ENCODE data around the gene GAST. TPM values are rescaled to one million over a fixed set of nuclear protein-coding genes. Genes with fewer than 3 reads are reported as not detected.

The GAST gene, protein sequence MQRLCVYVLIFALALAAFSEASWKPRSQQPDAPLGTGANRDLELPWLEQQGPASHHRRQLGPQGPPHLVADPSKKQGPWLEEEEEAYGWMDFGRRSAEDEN
- total RNA-seq: not detected in 2 replicates

DNA sequence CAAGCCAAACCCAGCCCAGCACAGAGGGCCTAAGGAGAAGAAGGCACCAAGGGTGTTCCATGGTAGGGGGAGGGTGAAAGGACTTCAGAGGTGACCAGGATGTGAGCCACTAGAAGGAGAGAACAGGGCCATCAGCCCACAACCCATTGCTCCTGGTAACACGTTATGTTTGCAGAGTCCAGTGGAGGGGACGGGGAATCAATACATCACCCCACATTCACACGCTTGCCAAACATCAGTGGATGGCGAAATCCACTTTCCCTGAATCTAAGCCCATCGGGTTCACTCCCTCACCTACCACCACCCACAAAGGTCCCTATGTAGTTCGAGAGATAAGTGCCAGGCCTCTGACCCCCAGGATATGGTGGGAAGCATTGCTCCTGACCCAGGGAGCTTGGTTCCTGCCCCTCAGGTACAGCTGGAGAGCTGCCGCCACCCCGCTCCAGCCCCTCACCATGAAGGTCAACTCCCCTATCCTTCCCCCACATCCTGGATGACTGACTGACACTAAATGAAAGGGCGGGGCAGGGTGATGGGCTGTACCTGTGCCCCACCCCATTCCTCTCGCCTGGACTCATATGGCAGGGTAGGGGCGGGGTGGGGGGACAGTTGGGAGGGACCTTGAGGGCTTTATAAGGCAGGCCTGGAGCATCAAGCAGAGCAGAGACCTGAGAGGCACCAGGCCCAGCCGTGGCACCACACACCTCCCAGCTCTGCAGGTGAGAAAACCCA lies at the start of gene GAST:
Gene GAST (plus strand): TSS at position 663 of the 732 bp plus-strand sequence. CDS start 3,106 bp downstream, outside the sequence.

DNA sequence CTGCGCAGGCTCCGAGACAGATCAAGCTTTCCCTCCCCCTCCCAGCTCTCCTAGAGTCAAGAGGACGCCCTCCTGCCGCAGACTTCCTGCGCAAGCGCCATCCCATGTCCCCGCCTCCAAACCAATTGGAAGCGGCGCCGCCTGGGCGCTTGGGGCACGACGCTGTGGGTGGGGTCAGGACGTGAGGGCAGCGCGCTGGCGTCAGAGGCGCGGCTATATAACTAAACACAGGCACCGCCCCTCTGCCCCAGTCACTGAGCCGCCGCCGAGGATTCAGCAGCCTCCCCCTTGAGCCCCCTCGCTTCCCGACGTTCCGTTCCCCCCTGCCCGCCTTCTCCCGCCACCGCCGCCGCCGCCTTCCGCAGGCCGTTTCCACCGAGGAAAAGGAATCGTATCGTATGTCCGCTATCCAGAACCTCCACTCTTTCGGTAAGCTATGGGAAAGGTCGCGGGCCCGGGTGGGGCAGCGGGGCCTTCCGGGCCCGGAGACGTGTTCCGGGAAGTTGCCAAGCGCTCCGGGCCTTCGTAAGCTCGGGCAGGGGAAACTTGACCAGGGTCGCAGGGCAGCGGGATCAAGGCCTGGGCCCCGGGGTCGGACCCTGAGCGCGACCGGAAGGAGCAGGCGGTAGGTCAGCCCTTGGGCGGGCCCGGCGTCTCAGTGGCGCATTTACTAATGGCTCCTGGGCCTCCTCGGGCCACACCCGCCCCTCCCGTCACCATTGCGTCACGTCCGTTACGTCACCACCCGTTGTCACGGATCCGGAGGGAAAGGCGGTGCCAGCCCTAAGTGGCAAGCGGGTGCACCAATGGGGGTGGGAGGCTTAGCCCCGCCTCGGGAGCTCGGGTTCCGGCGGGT lies 23.3 kb upstream of the GAST start, which contains the start of gene EIF1:
Gene EIF1 (plus strand): TSS at position 245 of the 856 bp plus-strand sequence. CDS start 154 bp downstream, at position 399.

DNA sequence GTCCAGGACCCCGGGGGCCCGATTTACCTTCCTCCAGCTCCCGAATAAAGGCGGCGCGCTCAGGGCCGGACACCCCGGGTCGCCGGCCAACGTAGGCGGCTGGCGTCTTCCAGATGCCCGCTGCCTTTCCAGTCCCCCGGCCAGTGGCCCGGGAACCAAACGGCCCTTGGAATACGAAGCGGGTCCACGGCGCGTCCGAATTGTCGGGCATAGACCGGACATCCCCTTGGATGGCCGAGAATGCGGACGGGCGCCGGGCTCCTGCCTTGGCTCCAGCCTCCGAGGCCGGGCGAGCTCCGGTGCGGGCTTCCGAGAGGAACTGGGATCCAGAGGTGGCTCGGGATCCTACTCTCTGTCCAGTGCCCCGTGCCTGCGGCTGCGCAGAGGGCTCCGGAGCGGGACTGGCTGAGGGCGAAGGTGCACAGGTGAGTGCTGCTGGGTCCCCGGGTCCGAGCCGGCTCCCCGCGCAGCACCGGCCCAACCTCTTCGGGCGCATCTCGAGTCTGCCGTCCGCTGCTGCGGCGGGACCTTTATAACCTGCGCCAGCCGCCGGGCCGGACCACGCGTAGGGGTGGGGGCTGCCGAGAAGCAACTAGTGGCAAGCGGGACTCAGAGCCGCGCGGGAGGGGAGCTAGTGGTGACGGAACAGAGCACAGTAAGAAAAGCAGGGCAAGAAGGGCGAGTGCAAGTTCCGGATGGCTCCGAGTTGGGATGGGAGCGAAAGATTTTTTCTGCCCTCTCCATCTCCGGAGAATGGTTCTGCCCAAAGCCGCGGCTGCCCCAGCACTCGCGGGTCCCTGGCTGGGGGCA lies 22.2 kb downstream of the GAST start, which contains the start of gene HAP1:
Gene HAP1 (minus strand): TSS at position 505 of the 810 bp plus-strand sequence. CDS start 9 bp downstream, at position 496.

Other genes with a start within 250 kb of the GAST start
- gene KRT32, start 244.9 kb upstream of the GAST start, total RNA-seq: not detected in 2 replicates
- gene KRT35, start 231.2 kb upstream of the GAST start, total RNA-seq: not detected in 2 replicates
- not detected in 2 replicates for gene KRT36, start 222.4 kb upstream of the GAST start, total RNA-seq
- gene KRT13, start 206.7 kb upstream of the GAST start, total RNA-seq: 0.58 TPM in 1 of 2 replicates, not detected in the other
- 0.56 and 3.5 TPM in 2 replicates for gene KRT15, start 193.4 kb upstream of the GAST start, total RNA-seq
- 71.3 and 87.2 TPM in 2 replicates for gene KRT19, start 184.0 kb upstream of the GAST start, total RNA-seq
- gene KRT9, start 140.3 kb upstream of the GAST start, total RNA-seq: not detected in 2 replicates
- 0.38 and 0.56 TPM in 2 replicates for gene KRT14, start 125.4 kb upstream of the GAST start, total RNA-seq
- gene KRT16, start 99.6 kb upstream of the GAST start, total RNA-seq: under 0.01 and 0.28 TPM in 2 replicates
- 1.9 and 7.0 TPM in 2 replicates for gene KRT17, start 87.8 kb upstream of the GAST start, total RNA-seq
- 69.6 and 107 TPM in 2 replicates for gene EIF1, start 23.4 kb upstream of the GAST start, total RNA-seq
- gene HAP1, start 22.3 kb downstream of the GAST start, total RNA-seq: under 0.01 TPM in 2 replicates
- gene JUP, start 74.4 kb downstream of the GAST start, total RNA-seq: 10.5 and 14.1 TPM in 2 replicates
- 103 and 118 TPM in 2 replicates for gene P3H4, start 99.6 kb downstream of the GAST start, total RNA-seq
- 229 and 408 TPM in 2 replicates for gene FKBP10, start 100.7 kb downstream of the GAST start, total RNA-seq
- 57.5 and 69.2 TPM in 2 replicates for gene NT5C3B, start 123.9 kb downstream of the GAST start, total RNA-seq
- gene KLHL10, start 125.5 kb downstream of the GAST start, total RNA-seq: under 0.01 and 0.28 TPM in 2 replicates
- 31.3 and 47.0 TPM in 2 replicates for gene KLHL11, start 153.1 kb downstream of the GAST start, total RNA-seq
- 184 and 301 TPM in 2 replicates for gene ACLY, start 206.6 kb downstream of the GAST start, total RNA-seq
- 0.56 and 0.58 TPM in 2 replicates for gene ODAD4, start 218.3 kb downstream of the GAST start, total RNA-seq

Data from regular cardiac myocyte (primary cell).